Lower leg skin (tissue), 3 donors: ENCODE results near the gene CRYAB.
"Not testable (repeated sequence)": the region's sequence is repeated elsewhere in the genome, so short reads cannot be mapped to it uniquely, and the experiment has no call there.

Experiments
- CTCF ChIP-seq, 3 donors: fragments of 450-650 bp; IDR thresholded peaks; one replicate each; pipeline ENCODE4 v1.5.1; 2016; ENCODE audit warnings: antibody characterized with exemption in 3 of 3, mild to moderate bottlenecking in 3 of 3, moderate library complexity in 2 of 3
- POLR2A ChIP-seq, 2 donors: fragments of 450-650 bp; IDR thresholded peaks; one replicate each; pipeline ENCODE4 v1.6.1; 2016 to 2017; ENCODE audit warnings: antibody characterized with exemption in 2 of 2, mild to moderate bottlenecking in 1 of 2, moderate library complexity in 1 of 2

DNA sequence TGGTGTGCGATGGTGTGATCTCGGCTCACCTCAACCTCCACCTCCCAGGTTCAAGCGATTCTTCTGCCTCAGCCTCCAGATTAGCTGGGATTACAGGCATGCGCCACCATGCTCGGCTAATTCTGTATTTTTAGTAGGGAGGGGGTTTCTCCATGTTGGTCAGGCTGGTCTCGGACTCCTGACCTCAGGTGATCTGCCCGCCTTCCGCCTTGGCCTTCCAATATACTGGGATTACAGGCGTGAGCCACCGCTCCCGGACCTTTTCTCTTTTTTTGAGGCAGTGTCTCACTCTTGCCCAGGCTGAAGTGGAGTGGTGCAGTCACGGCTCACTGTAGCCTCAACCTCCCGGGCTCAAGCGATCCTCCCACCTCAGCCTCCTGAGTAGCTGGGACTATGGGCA is 21.6 kb upstream of the CRYAB start:
- TF ChIP-seq CTCF, POLR2A (IDR thresholded peaks at IDR 0.05): not testable (repeated sequence)
